Ovary (tissue), 9 donors: ENCODE data around the gene EPB41L1. TPM values are rescaled to one million over a fixed set of nuclear protein-coding genes. Genes with fewer than 3 reads are reported as not detected.

Source experiments
- DNase-seq, 5 donors: peaks; one replicate each; pipeline ENCODE4 v3.0.0-alpha.2; 2019 to 2020
- H3K27ac ChIP-seq, 2 donors: fragments of 200-600 bp; one replicate each; pipeline versions ENCODE4 v1.5.1 to v1.8.0; 2019 to 2022
- H3K27me3 ChIP-seq: fragments of 200-600 bp; one replicate; pipeline ENCODE4 v1.8.0; 2022
- H3K36me3 ChIP-seq: fragments of 200-600 bp; sonication (generic); one replicate; pipeline ENCODE4 v1.5.1; 2019
- H3K4me1 ChIP-seq: one replicate; pipeline ENCODE4 v1.8.1; 2013; ENCODE audit warnings: mild to moderate bottlenecking, moderate library complexity; ENCODE audit not compliant: insufficient read depth
- H3K4me3 ChIP-seq: fragments of 200-600 bp; sonication (generic); one replicate; pipeline ENCODE4 v1.5.1; 2017
- H3K9me3 ChIP-seq, 2 donors: fragments of 200-600 bp in 1 of 2; sonication (generic) in 1 of 2; one replicate each; pipeline versions ENCODE4 v1.5.1 to v1.8.1; 2013 to 2019; ENCODE audit warnings: mild to moderate bottlenecking in 1 of 2, moderate library complexity in 1 of 2
- CTCF ChIP-seq, 3 donors: fragments of 450-650 bp in 2 of 3; fragments of 200-600 bp in 1 of 3; IDR thresholded peaks; one replicate each; pipeline versions ENCODE4 v1.5.1 to v1.8.0; 2016 to 2022; ENCODE audit warnings: antibody characterized with exemption in 3 of 3, mild to moderate bottlenecking in 1 of 3
- EP300 ChIP-seq: sonication (generic); formaldehyde crosslinking; IDR thresholded peaks from one replicate; pipeline ENCODE4 v1.6.1; 2017; ENCODE audit warnings: antibody characterized with exemption
- POLR2A ChIP-seq: fragments of 450-650 bp; IDR thresholded peaks from one replicate; pipeline ENCODE4 v1.6.1; 2017; ENCODE audit warnings: antibody characterized with exemption, mild to moderate bottlenecking, moderate library complexity
- WGBS, 3 donors: extraction: QIAGEN DNeasy Blood & Tissue Kit in 1 of 3; methylation state at CpG; one replicate each; pipeline versions ENCODE4 v1.1.5 to v1.1.7; 2013 to 2017; 5-methylcytosine and 5-hydroxymethylcytosine counted together
- intact Hi-C, 4 donors: fragments of 100-400 bp; cut with DNase I; formaldehyde crosslinking; loops; one replicate each; pipeline versions ENCODE4 v1.11.0 to v1.15.1; 2022 to 2023
- polyA plus RNA-seq, 2 donors: library from polyadenylated mRNA; stranded (reverse); fragments of 200-250 nt in 1 of 2; fragments of 350-450 nt in 1 of 2; fragmentation: Illumina TruSeq in 1 of 2; extraction: RNeasy Lipid Tissue Mini Kit (QIAGEN cat#74804) in 1 of 2; gene quantifications; one replicate each; pipeline ENCODE4 v1.2.3, GENCODE V29; 2013 to 2014
- total RNA-seq, 7 donors: library from RNA; depleted of rRNA in 2 of 7; stranded (reverse); fragments of >200 nt in 2 of 7; fragmentation: NEBNext Ultra II Directional in 3 of 7; extraction: Animal tissue kit (Norgen Biotek cat#: 25700) in 3 of 7; gene quantifications; one replicate each; pipeline versions ENCODE4 v1.1.0 to v1.2.4, GENCODE V29; 2016 to 2023
- donor health status: DM: no; HTN: no; CAD: no; lungs with moderate emphysema.
- donor health status: DM: no; HTN: no; CAD: no.
- donor health status: Bipolar disorder and iron deficiency.
- donor health status: DM: yes; HTN: yes; CAD: no.
- donor health status: DM: no; HTN: no; CAD: no.
- donor health status: DM: yes; HTN: yes; CAD: no.

The EPB41L1 gene
- total and polyA plus RNA-seq, 9 donors = 23.4 to 207 (median 63.2) TPM

- no peaks in the 10 kb centered on the region for H3K36me3 ChIP-seq
- H3K4me1 ChIP-seq = no peaks in the 10 kb centered on the region
- no peak overlapping the region for H3K4me3 ChIP-seq
- DNase-seq = no peak
- TF ChIP-seq POLR2A (no peak), EP300 (no peak), CTCF (IDR thresholded peaks at IDR 0.05) (no peak)
- H3K9me3 ChIP-seq = no peaks in the 10 kb centered on the region
- intact Hi-C loops = no loop called here
- WGBS, 3 donors = 82 to 87% (median 87%) methylated on average over 1 of the region's 1 CpG
- no peaks in the 10 kb centered on the region for H3K27me3 ChIP-seq
- no peak overlapping the region for H3K27ac ChIP-seq
Measured at GRCh38 chr20:36107881-36108280, 46.7 kb upstream of the EPB41L1 start.

- Histone ChIP-seq H3K27ac (no peak overlapping the region), H3K4me1 (no peaks in the 10 kb centered on the region), H3K4me3 (no peak overlapping the region), H3K36me3 (no peaks in the 10 kb centered on the region), H3K9me3 (no peaks in the 10 kb centered on the region), H3K27me3 (no peaks in the 10 kb centered on the region)
- 89 to 92% (median 90%) methylated on average over 6 of the region's 6 CpGs for WGBS, 3 donors
- DNase-seq = no peak
- intact Hi-C loops = no loop called here
- TF ChIP-seq CTCF (IDR thresholded peaks at IDR 0.05) = no peak
- TF ChIP-seq POLR2A = no peak
- TF ChIP-seq EP300 = no peak
Measured at GRCh38 chr20:36109251-36109947, 45.1 kb upstream of the EPB41L1 start.

- H3K4me1 ChIP-seq = no peaks in the 10 kb centered on the region
- H3K36me3 ChIP-seq = no peaks in the 10 kb centered on the region
- H3K4me3 ChIP-seq = no peak overlapping the region
- H3K27ac ChIP-seq = no peak overlapping the region
- no peaks in the 10 kb centered on the region for H3K27me3 ChIP-seq
- H3K9me3 ChIP-seq = no peaks in the 10 kb centered on the region
- TF ChIP-seq CTCF (IDR thresholded peaks at IDR 0.05) (no peak), EP300 (no peak), POLR2A (no peak)
- DNase-seq = no peak
- intact Hi-C loops = no loop called here
Measured at GRCh38 chr20:36110994-36111393, 43.5 kb upstream of the EPB41L1 start.

GRCh38 chr20:36112112-36112511, 42.4 kb upstream of the EPB41L1 start:
- H3K4me1 ChIP-seq = no peaks in the 10 kb centered on the region
- DNase-seq = no peak
- TF ChIP-seq CTCF (IDR thresholded peaks at IDR 0.05) (no peak), POLR2A (no peak), EP300 (no peak)
- WGBS, 3 donors = 89 to 95% (median 90%) methylated on average over 6 of the region's 6 CpGs
- no peaks in the 10 kb centered on the region for H3K9me3 ChIP-seq
- no peak overlapping the region for H3K27ac ChIP-seq
- intact Hi-C loops = no loop called here
- no peak overlapping the region for H3K4me3 ChIP-seq
- no peaks in the 10 kb centered on the region for H3K36me3 ChIP-seq
- no peaks in the 10 kb centered on the region for H3K27me3 ChIP-seq
